Breast epithelium (tissue), 3 donors: Measurements from ENCODE around the gene MBP.

Source experiments
- CTCF ChIP-seq, 3 donors: fragments of 450-650 bp; IDR thresholded peaks; one replicate each; pipeline ENCODE4 v1.5.1; 2016 to 2017; ENCODE audit warnings: antibody characterized with exemption in 3 of 3, mild to moderate bottlenecking in 3 of 3, moderate library complexity in 3 of 3
- POLR2A ChIP-seq: fragments of 450-650 bp; IDR thresholded peaks from one replicate; pipeline ENCODE4 v1.6.1; 2016; ENCODE audit warnings: antibody characterized with exemption, mild to moderate bottlenecking, moderate library complexity
- POLR2AphosphoS5 ChIP-seq, 3 donors: sonication (generic); formaldehyde crosslinking; IDR thresholded peaks; one replicate each; pipeline ENCODE4 v1.6.1; 2017; ENCODE audit warnings: antibody characterized with exemption in 3 of 3

- no peak for TF ChIP-seq CTCF (IDR thresholded peaks at IDR 0.05)
- TF ChIP-seq POLR2AphosphoS5 (IDR thresholded peaks at IDR 0.05): no peak
- no peak for TF ChIP-seq POLR2A
Observed at GRCh38 chr18:77077401-77077800, 55.2 kb downstream of the MBP start.
